GM18499 (cell line): ENCODE data around the gene APBB2.

Experiments used
- ATAC-seq: cut with Tn5 transposase; IDR thresholded peaks from one replicate; pipeline ENCODE4 v1.9.1; 2021; ENCODE audit warnings: moderate number of reproducible peaks; ENCODE audit not compliant: insufficient read depth, unreplicated experiment

Gene APBB2

DNA sequence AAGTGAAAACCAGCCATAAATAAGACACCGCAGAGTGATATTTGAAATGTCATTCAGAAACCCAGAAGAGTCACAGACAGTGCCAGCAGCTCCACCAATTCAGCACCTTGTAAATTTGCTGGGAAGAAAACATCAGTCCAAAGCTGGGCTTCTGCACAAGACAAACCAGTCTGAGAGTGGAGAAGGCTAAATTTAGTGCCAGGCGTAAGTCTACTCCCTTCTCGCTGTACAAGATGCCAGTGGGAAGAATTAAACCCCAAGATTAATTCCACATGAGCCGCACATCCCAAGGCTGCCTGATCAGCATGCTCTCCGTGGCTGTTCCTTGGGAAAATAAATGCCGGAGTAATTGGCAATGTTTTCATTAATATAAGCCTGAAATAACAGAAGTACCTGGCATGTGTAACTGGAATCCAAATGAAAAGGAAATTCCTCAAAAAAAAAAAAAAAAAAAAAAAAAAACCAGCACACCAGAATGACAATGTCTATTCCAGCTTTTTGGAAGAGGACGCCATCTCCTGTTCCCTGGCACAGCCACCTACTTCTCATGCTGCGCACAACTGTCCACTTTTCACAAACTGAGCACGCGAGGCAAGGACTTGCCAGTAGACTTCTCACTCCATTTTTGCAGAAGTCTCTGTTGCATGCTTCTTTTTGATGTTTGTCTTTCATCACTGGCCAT lies 369.0 kb downstream of the APBB2 start:
- ATAC-seq, result no peak

DNA sequence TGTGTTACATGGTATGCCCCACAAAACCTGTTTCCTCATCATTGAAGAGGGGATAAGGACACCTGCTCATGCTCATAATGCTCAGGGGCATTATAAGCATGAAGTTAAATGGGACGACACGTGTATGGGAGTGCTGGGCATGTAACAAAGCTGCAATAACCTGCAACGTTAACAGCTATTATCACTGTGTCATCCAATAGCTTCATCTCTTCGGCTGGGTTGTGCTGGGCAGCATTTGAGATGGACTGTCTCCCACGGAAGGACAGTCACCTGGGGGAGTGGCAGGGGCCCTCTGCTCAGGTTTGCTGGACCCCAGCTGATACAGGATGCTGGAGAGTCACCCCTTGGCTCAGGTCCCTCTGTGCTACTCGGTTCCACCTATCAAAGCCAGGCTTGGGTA lies 370.1 kb downstream of the APBB2 start:
- no peak for ATAC-seq

DNA sequence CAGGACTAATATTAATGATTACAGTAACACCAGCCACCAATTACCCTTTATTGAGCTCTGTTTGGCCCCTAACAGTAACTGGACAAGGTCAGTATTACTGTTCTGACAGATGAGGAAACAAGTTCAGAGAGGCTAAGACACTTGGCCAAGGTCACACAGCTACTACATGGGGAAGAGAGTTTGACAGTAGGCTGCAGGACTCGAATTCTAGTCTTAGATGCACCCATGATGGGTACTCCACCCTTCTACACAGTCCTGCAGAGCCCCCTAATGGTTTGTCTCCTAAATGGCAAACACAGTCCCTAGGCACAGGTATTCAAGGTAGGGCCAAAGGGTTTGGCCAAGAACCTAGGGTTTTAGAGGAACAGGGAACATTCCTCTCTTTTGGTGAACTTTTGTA lies 370.6 kb downstream of the APBB2 start:
- ATAC-seq, result no peak

DNA sequence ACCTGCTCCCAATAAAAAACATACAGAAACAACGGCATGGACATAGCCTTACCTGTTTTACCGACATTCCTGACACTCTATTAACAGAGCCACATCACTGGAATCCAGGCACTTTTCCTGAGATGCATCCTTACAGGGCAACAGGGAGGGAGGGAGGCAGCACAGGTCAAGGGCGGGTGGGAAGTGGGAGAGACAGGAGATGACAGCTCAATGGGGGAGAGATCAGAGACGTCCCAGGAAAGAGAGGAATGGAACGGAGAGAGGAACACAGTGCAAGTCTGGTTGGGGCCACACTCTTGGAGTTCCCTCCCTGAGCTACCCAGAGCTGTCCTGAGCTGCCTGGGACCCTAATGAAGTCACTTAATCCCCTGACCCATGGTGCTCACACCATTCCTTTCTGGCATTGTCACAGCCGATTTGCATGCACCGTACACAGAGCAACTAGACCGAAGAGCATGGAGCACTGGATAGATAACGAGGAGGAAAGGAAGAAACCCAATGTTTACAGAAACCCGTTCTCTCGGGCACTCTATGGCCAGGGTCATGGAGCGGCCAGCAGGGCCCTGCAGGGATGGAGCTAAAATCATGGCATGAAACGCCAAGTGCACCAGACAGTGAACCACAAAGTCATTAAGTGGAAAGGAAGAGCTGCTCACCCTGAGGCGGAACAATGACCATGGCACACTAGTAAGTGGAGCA lies 371.5 kb downstream of the APBB2 start:
- no peak for ATAC-seq

DNA sequence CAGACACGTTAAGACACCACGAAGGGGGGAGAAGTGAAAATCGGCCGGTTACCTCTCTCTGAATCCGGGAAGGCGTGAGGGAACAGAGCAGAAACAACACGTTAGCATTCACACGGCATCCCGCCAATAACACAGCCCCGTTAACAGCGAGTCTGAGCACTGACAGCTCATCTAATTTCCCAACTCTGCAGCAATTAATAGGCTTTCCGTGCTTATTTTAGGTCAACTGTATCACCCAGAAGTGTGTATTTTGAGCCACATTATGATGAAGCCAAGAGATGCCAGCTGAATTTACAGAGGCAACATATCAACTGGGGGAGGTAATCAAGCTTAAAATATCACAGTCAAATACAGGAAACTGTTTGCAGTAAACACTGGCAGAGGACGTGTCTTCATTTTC lies 372.0 kb downstream of the APBB2 start:
- no peak for ATAC-seq

DNA sequence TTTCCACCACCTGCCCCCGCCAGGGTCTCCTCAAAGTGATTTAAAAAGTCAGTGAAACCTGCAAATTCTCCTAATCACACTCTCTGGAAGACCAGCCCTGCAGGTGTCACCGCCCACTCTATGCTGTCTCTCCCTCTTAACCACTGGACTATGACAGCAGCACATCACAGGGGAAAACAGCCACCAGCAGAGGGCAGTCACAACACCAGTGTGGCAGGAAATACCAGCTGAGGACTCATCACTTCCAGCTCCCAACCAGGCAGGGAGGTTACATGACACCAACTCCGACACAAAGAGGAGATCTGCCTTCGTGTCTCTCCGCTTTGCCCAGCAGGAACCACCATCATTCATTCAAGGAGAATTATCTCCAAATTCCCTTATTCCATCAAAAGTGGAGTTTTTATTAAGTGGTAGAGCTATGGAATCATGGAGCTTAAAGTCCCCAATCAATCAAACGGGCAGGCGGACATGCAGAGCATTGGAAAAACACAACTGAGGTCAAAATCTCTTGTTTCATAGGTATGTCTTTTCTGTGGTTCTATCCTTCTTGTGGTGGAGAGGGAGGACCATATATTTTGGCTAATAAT lies 373.3 kb downstream of the APBB2 start:
- ATAC-seq, result no peak

DNA sequence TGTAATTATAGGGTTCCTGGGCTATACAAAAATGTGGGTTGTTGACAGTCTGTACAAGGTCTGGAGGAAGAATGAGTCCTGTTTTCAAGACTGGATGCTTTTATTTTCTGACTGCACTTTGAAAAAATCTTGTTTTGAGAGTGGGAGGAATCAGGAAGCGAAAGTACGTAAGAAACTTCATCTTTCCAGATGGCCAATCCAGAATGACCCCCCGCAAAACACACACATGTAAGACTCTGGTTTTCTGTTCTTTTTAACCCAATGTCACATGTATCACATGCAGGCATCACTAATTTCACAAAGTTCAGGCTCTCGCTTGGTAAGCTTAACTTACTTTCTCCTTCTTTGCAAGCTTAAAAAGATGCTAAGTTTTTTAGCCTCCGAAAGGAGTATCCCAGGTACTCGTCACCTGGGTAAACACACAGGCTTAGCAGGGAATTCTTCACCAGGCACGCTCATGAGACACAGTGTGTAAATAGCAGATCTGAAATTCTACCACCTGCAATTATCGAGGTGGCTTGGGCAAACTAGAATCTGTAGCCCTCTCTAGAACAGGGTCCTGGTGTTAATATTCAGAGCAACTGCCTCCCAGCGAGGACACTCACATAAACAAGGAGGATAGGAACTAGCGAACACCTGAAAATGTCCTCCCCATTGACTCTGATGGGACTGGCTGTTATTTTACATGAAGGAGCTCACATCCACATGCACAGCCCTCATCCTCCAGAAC lies 373.9 kb downstream of the APBB2 start:
- no peak for ATAC-seq

DNA sequence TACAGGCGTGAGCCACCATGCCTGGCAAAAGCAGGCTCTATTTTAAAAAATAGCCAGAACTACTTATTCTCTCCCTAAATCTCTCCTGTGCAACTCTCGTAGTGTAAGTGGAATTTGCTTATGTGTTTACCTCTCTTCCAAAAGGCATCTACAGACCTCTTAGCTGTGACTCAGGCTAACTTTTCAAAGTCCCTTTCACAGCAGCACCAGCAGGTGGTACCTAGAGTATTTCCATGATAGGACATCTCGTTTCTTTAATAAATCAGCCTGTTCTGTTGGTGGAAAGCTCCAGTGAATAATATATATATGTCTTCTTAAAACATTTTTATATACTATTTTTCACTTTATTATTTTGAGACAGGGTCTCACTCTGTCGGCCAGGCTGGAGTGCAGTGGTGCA lies 375.6 kb downstream of the APBB2 start:
- no peak for ATAC-seq

DNA sequence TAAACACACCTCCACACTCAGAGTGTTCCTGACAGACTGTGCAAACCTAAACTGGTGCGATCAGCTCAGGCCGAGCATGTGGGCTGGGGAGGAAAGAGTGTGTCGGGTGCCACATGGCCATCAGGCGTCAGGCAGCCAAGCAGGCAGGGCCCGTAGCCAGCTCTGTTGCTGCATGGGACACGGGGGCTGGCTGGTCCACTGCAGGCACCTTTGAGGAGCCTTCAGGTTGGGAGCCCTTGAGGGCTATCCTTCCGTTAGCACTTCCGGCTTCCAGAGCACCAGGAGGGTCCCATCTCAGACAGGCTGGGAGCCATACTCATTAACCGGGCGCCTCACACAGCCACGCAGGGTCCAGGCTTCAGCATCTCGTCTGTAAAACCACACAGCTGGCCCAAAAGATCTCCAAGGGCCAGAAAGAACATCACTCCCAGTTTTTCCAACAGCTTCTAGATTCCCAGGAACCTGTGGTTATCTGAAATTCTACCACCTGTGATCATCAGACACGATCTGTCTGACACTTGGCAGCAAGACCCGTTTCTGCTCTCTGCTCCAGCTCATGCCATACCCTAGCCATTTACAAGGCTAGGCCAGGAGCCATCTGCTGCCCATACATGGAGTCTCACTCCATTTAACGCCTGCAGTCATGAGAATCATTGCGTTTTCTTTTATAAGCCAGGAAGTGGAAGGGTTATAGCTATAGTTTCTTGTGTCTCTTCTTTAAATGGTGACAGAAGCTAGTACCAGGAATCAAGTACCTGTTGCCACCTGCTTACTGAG lies 377.1 kb downstream of the APBB2 start:
- no peak for ATAC-seq

DNA sequence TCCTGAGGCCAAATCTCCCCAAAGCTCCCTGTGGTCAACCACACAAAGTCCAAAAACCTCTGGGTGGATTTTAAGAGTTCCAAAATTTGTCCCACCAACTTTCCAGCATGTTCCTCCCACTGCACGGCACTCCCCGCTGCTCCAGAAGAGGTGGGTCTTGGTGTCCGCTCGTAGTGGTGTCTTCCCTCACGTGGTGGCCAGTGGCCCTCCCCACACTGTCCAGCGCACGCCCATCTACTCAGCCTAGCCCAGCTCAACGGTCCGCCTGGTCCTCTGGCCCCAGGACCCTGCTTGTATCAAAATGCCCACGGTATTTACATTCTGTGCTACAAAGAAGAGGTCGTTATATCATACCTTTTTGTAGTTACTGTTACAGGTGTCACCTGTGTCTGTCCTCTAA lies 381.1 kb downstream of the APBB2 start:
- ATAC-seq, result no peak

DNA sequence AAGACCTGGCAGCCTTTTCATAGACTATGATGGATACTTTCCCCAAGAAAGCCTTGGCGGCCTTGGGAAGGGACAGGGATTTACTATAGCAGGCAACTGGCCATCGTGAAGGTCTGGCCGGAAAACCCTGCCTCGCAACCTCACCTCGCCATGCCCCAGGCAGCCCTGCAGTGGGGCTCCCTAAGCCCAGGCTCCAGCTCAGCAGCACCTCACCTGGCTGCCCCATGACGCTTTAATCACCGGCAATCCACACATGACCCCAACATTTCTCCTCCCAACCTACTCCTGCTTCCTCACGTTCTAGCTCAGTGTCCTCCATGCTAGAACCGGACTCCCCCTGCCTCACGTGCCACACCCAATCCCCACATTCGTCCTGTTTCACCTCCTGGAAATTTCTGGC lies 382.2 kb downstream of the APBB2 start:
- ATAC-seq, result no peak

DNA sequence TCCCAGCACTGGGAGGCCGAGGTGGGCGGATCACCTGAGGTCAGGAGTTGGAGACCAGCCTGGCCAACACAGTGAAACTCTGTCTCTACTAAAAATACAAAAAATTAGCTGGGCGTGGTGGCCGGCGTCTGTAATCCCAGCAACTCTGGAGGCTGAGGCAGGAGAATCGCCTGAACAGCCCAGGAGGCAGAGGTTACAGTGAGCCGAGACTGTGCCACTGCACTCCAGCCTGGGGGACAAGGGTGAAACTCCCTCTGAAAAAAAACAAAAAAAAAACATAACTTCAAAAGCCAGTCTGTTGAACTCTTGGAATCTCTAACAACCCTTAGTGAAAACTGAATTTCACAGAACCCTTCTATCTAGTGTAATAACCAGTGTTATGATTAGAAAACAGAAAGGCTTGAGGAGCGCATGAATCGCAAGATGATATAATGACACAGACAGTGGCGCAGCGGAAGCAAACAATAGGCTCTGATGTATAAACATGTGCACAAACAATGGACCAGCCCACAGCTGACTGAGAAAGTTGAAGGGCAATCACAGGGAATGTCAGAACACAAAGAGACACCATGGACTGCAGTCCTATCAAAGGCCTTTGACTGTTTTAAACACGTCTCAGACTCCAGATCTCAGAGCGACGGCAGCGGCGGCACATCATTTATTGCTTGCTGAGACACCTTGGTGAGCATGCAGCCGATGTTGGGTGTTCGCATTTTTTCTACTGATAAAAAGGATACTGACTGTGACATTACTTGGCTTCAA lies 383.0 kb downstream of the APBB2 start:
- no peak for ATAC-seq

DNA sequence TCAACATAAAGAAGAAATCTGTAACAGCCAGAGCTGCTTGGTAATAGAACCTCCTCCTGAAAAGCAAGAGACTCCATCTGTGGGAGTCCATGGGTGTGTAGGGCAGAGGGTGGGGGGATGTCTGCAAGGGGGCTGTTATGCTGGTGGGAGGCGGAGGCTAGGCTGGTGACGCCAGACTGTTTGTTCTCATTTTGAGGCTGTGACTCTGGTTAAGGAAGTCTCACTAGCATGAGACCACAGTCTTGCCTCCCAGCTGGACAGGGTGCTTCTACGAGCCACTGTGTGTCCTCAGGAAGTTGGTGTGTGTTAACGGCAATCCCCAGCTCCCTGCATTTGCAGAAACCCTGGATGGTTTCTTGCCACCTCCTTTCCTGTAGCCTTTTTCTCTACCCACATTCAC lies 384.8 kb downstream of the APBB2 start:
- ATAC-seq, result no peak

DNA sequence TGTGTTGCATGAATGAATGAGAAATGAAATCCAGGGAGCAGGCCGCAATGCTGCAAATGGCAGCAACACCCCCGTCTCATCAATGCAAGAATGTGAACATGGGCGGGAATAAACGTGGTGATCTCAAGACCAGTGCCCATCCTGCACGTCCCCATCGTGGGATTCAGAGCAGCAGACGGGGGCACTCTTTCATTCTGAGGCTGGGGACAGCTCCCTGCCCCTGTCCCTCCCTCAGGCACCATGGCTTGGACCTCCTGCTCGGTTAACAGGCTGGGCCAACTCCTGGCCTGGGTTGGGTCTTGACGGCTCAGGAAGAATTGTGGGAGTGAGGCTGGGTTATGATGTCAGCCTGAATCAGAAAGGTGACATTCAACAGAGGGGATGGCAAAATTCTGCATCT lies 385.7 kb downstream of the APBB2 start:
- no peak for ATAC-seq

DNA sequence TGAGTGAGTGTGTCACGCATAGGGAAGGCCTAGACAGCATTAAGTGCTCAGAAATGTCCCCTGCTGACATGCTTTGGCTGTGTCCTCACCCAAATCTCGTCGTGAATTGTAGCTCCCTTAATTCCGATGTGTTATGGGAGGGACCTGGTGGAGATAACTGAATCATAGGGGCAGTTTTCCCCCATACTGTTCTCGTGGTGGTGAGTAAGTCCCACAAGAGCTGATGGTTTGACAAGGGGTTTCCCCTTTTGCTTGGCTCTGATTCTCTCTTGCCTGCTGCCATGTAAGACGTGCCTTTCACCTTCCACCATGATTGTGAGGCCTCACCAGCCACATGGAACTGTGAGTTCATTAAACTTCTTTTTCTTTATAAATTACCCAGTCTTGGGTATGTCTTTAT lies 386.6 kb downstream of the APBB2 start:
- ATAC-seq, result no peak

DNA sequence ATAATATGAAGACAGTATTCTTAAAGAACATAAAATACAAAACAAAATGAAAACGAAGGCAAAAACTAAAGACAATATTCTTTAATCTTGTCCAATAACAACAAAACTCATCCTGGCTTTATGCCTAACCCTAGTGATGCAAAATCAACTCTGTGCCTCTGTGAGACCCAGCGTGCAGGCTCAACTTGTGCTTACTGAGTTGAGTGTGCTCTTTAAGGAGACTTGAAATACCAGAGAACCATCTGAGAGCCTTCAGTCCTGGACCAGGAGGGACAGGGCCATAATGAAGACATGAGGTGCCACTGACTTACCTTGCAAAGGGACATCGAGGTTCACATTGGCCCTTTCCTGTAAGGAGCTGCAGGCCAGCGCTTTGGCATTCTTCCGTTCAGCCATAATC lies 387.5 kb downstream of the APBB2 start:
- no peak for ATAC-seq

DNA sequence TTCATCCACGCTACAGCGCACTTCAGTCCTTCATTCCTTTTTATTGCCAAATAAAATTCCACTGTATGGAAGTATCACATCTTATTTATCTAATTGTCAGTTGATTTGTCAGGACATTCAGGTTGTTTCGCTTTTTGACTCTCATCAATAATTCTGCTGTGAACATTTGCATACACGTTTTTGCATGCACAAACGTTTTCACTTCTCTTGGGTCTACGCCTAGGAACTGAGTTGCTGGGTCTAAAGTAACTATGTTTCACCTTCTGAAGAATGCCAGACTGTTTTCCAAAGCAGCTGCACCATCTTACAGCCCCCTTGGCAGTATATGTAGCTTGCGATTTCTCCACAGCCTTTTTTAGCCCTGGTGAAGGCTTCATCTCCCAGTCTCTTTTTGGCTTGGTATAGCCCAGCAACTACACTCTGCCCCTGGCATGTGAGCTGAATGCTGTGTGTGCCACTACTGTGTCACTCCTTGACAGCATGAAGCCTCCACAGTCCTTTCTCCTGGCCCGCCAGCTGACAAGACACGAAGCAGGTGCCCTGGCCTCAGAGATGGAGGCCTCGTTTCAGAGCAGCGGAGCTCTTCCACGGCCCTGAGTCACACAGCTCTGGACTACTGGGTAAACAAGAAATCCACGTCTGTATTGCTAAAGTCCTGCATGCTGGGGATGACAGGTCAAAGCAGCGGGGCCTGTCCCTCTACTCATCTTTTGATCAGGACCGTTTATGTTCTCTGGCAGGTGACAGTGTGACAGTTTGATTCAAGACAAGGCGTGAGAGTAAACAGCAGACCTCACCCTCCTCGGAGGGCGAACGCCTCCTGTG lies 389.1 kb downstream of the APBB2 start:
- ATAC-seq, result no peak

DNA sequence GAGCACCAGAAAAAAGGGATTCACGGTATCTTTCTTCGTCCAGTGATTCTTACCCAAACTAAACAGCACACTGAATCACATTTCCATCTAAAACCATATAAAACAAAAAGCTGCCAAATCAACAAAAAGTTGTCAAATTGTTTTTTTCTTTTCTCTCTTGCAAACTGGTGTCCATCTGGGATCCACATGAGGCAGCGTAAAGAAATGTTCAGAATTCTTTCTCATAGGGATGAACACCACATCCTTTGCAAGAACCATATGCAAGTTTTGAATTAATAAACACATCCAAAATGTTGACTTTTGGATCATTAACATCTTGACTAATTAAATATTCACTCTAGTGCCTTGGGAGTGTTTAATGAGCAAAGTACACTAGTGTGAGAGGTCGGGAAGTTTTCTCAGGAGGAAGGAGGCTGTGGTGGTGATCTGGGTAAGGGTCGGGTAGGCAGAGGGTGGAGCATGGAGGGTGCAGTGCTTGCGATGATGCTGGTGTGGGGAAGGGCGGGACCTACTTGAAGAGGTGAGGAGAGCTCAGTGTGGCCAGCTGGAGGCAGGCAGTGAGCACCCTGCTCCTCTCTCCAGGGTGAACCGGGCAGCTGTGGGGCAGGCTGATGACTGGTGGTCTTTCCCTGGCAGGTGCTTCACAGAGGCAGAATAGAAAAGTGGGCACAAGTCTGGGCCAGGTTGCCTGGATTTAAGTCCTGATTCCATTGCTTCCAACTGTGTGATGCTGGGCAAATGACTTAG lies 391.7 kb downstream of the APBB2 start:
- ATAC-seq, result no peak
